K562 (cell line): Measurements from ENCODE around the gene PLD1.

ENCODE experiments used
- BMI1 ChIP-seq: fragments of 150-350 bp; IDR thresholded peaks from 2 replicates; pipeline ENCODE4 v1.6.1; 2014; ENCODE audit warnings: low read length
- SPI1 ChIP-seq: IDR thresholded peaks from 2 replicates; pipeline ENCODE4 v1.6.1; 2011; ENCODE audit warnings: low read depth, low read length, control low read depth, borderline replicate concordance
- STAG1 ChIP-seq: sonication (generic); formaldehyde crosslinking; IDR thresholded peaks from 2 replicates; pipeline ENCODE4 v1.5.0; 2020; ENCODE audit warnings: missing genetic modification reagents, borderline replicate concordance
- ZNF184 ChIP-seq: sonication (generic); formaldehyde crosslinking; IDR thresholded peaks from 2 replicates; pipeline ENCODE4 v1.5.0; 2020; ENCODE audit warnings: missing genetic modification reagents
- ZNF24 ChIP-seq: fragments of 450-650 bp; IDR thresholded peaks from 2 replicates; pipeline ENCODE4 v1.6.1; 2016
- TF ChIP-seq, protein P1 (sequence below), 3 experiments: IDR thresholded peaks in 2 of 3; conservative IDR thresholded peaks in 1 of 3; 2 replicates each; pipeline ENCODE4 v1.5.1; 2011 to 2012; ENCODE audit warnings: low read length in 3 of 3, mild to moderate bottlenecking in 3 of 3, control low read depth in 2 of 3, improper control_type of control experiment in 1 of 3, inconsistent platforms in 1 of 3, low read depth in 1 of 3, mixed read lengths in 1 of 3, moderate library complexity in 1 of 3; ENCODE audit not compliant: insufficient read depth in 2 of 3
- TF ChIP-seq, protein P2 (sequence below): fragments of 150-350 bp; IDR thresholded peaks from 2 replicates; pipeline ENCODE4 v1.6.1; 2014; ENCODE audit warnings: low read depth, mild to moderate bottlenecking, low read length, borderline replicate concordance
- TF ChIP-seq, protein P3 (sequence below): sonication (generic); formaldehyde crosslinking; IDR thresholded peaks from 2 replicates; pipeline ENCODE4 v1.8.1; 2022; ENCODE audit warnings: missing genetic modification reagents

DNA sequence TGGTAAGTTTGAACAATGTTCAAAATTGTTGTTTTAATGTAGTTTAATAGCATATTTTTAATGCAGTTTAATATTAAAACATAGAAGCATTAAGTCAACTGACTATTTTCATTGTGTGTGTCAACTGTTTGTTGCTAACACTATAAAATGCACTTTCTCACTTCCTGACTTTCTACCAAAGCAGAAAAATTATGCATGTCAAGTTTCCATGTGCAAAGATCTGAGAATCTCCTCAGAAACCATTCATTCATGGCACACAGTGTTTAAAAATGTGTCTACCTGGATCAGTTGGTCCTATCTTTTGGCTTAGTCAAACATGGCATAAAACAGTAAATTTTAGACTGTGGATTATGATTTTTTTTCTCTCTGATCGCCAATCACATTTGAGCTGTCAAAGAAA lies 156.0 kb downstream of the PLD1 start:
- TF ChIP-seq, protein P1, sequence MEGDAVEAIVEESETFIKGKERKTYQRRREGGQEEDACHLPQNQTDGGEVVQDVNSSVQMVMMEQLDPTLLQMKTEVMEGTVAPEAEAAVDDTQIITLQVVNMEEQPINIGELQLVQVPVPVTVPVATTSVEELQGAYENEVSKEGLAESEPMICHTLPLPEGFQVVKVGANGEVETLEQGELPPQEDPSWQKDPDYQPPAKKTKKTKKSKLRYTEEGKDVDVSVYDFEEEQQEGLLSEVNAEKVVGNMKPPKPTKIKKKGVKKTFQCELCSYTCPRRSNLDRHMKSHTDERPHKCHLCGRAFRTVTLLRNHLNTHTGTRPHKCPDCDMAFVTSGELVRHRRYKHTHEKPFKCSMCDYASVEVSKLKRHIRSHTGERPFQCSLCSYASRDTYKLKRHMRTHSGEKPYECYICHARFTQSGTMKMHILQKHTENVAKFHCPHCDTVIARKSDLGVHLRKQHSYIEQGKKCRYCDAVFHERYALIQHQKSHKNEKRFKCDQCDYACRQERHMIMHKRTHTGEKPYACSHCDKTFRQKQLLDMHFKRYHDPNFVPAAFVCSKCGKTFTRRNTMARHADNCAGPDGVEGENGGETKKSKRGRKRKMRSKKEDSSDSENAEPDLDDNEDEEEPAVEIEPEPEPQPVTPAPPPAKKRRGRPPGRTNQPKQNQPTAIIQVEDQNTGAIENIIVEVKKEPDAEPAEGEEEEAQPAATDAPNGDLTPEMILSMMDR (IDR thresholded peaks at IDR 0.05 in 2 of 3, conservative IDR thresholded peaks at IDR 0.05 in 1 of 3; ENCODE audit: insufficient read depth in 2 of 3, low read depth in 1 of 3, low read length in 3 of 3): no peak
- no peak for TF ChIP-seq STAG1 (CRISPR knock-in tag)
- no peak for TF ChIP-seq SPI1
- no peak for TF ChIP-seq ZNF24
- no peak for TF ChIP-seq BMI1
- TF ChIP-seq, protein P2, sequence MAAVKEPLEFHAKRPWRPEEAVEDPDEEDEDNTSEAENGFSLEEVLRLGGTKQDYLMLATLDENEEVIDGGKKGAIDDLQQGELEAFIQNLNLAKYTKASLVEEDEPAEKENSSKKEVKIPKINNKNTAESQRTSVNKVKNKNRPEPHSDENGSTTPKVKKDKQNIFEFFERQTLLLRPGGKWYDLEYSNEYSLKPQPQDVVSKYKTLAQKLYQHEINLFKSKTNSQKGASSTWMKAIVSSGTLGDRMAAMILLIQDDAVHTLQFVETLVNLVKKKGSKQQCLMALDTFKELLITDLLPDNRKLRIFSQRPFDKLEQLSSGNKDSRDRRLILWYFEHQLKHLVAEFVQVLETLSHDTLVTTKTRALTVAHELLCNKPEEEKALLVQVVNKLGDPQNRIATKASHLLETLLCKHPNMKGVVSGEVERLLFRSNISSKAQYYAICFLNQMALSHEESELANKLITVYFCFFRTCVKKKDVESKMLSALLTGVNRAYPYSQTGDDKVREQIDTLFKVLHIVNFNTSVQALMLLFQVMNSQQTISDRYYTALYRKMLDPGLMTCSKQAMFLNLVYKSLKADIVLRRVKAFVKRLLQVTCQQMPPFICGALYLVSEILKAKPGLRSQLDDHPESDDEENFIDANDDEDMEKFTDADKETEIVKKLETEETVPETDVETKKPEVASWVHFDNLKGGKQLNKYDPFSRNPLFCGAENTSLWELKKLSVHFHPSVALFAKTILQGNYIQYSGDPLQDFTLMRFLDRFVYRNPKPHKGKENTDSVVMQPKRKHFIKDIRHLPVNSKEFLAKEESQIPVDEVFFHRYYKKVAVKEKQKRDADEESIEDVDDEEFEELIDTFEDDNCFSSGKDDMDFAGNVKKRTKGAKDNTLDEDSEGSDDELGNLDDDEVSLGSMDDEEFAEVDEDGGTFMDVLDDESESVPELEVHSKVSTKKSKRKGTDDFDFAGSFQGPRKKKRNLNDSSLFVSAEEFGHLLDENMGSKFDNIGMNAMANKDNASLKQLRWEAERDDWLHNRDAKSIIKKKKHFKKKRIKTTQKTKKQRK: no peak
- no peak for TF ChIP-seq ZNF184 (CRISPR knock-in tag)
- TF ChIP-seq, protein P3, sequence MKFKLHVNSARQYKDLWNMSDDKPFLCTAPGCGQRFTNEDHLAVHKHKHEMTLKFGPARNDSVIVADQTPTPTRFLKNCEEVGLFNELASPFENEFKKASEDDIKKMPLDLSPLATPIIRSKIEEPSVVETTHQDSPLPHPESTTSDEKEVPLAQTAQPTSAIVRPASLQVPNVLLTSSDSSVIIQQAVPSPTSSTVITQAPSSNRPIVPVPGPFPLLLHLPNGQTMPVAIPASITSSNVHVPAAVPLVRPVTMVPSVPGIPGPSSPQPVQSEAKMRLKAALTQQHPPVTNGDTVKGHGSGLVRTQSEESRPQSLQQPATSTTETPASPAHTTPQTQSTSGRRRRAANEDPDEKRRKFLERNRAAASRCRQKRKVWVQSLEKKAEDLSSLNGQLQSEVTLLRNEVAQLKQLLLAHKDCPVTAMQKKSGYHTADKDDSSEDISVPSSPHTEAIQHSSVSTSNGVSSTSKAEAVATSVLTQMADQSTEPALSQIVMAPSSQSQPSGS (CRISPR knock-in tag): no peak
